Thoracic aorta (tissue), 2 donors: Measurements from ENCODE around the gene SMIM22. TPM values are rescaled to one million over a fixed set of nuclear protein-coding genes. Genes with fewer than 3 reads are reported as not detected.

Source experiments
- ATAC-seq: fragments of 150-250 bp; one replicate; pipeline ENCODE4 v1.8.0; 2017; ENCODE audit warnings: low read depth; ENCODE audit not compliant: insufficient number of reproducible peaks, low FRiP score
- DNase-seq: peaks from one replicate; pipeline ENCODE4 v3.0.0-alpha.2; 2020; ENCODE audit warnings: low spot score
- H3K27ac ChIP-seq, 2 donors: fragments of 200-600 bp; sonication (generic); 1 replicate in 1 of 2; 2 replicates in 1 of 2; pipeline ENCODE4 v1.5.1; 2016; ENCODE audit warnings: mild to moderate bottlenecking in 2 of 2, moderate library complexity in 2 of 2
- H3K27me3 ChIP-seq: fragments of 200-600 bp; sonication (generic); replicated peaks from 2 replicates; pipeline ENCODE4 v1.6.0; 2016; ENCODE audit warnings: mild to moderate bottlenecking; ENCODE audit not compliant: insufficient read depth
- H3K36me3 ChIP-seq: fragments of 200-600 bp; sonication (generic); one replicate; pipeline ENCODE4 v1.5.1; 2016
- H3K4me1 ChIP-seq, 2 donors: fragments of 200-600 bp; sonication (generic); 1 replicate in 1 of 2; 2 replicates in 1 of 2; pipeline versions ENCODE4 v1.5.1 to v1.6.0; 2016; ENCODE audit warnings: low read depth in 2 of 2, mild to moderate bottlenecking in 1 of 2; ENCODE audit not compliant: control insufficient read depth in 1 of 2
- H3K4me3 ChIP-seq: fragments of 200-600 bp; sonication (generic); 2 replicates; pipeline ENCODE4 v1.5.1; 2016; ENCODE audit warnings: mild to moderate bottlenecking
- H3K9me3 ChIP-seq: fragments of 200-600 bp; sonication (generic); 2 replicates; pipeline ENCODE4 v1.5.1; 2016
- CTCF ChIP-seq: fragments of 200-600 bp; sonication (generic); IDR thresholded peaks from one replicate; pipeline ENCODE4 v1.5.1; 2019; ENCODE audit warnings: antibody characterized with exemption
- total RNA-seq, 2 donors: library from RNA; depleted of rRNA; stranded (reverse); fragments of >200 nt; gene quantifications; one replicate each; pipeline versions ENCODE4 v1.1.0 to v1.2.3, GENCODE V29; 2016

SMIM22 gene
- total RNA-seq, 2 donors from 2014 or later, result not detected

GRCh38 chr16:4831616-4832015, 36.4 kb downstream of the SMIM22 start:
- ATAC-seq (no peak), DNase-seq (no peak)
- no peaks in the 10 kb centered on the region for H3K9me3 ChIP-seq
- no peak overlapping the region for H3K27ac ChIP-seq
- H3K36me3 ChIP-seq, result peaks cover 75% of the 10 kb centered on the region
- no peaks in the 10 kb centered on the region for H3K27me3 ChIP-seq
- H3K4me1 ChIP-seq, result no peaks in the 10 kb centered on the region
- TF ChIP-seq CTCF, result no peak
- no peak overlapping the region for H3K4me3 ChIP-seq

- Histone ChIP-seq H3K9me3 (no peaks in the 10 kb centered on the region), H3K36me3 (peaks cover 69% of the 10 kb centered on the region), H3K4me1 (no peaks in the 10 kb centered on the region), H3K4me3 (no peak overlapping the region), H3K27me3 (no peaks in the 10 kb centered on the region), H3K27ac (no peak overlapping the region)
- TF ChIP-seq CTCF, result no peak
- ATAC-seq (no peak), DNase-seq (no peak)
These were observed 37.7 kb downstream of the SMIM22 start for GRCh38 chr16:4832698-4833343.

- Histone ChIP-seq H3K4me3 (no peak overlapping the region), H3K27me3 (no peaks in the 10 kb centered on the region), H3K4me1 (no peaks in the 10 kb centered on the region), H3K27ac (no peak overlapping the region), H3K9me3 (no peaks in the 10 kb centered on the region), H3K36me3 (peaks cover 67% of the 10 kb centered on the region)
- no peak for DNase-seq
- no peak for TF ChIP-seq CTCF
- no peak for ATAC-seq
These were observed 38.4 kb downstream of the SMIM22 start for GRCh38 chr16:4833584-4833983.

GRCh38 chr16:4836727-4837126, 41.6 kb downstream of the SMIM22 start:
- DNase-seq, result no peak
- H3K4me3 ChIP-seq, result no peak overlapping the region
- H3K9me3 ChIP-seq, result no peaks in the 10 kb centered on the region
- TF ChIP-seq CTCF, result no peak
- ATAC-seq, result no peak
- peaks cover 57% of the 10 kb centered on the region for H3K36me3 ChIP-seq
- H3K4me1 ChIP-seq, result no peaks in the 10 kb centered on the region
- no peaks in the 10 kb centered on the region for H3K27me3 ChIP-seq
- H3K27ac ChIP-seq, result no peak overlapping the region

GRCh38 chr16:4837733-4838501, 42.7 kb downstream of the SMIM22 start:
- no peak for ATAC-seq
- H3K27ac ChIP-seq, result no peak overlapping the region
- no peaks in the 10 kb centered on the region for H3K4me1 ChIP-seq
- H3K27me3 ChIP-seq, result no peaks in the 10 kb centered on the region
- DNase-seq, result no peak
- no peak overlapping the region for H3K4me3 ChIP-seq
- no peak for TF ChIP-seq CTCF
- peaks cover 52% of the 10 kb centered on the region for H3K36me3 ChIP-seq
- no peaks in the 10 kb centered on the region for H3K9me3 ChIP-seq
